HEK293 (cell line): ENCODE data around the gene HDDC2.

Experiments used
- CTCF ChIA-PET: fragments of 350-600 bp; formaldehyde crosslinking; extraction: SDS; loops from one replicate; lab custom pipeline; 2021; ENCODE audit warnings: antibody characterized with exemption; lab: Yijun Ruan, JAX
- POLR2A ChIA-PET: fragments of 300-600 bp; formaldehyde crosslinking; extraction: SDS; loops from one replicate; lab custom pipeline; 2020; ENCODE audit warnings: antibody characterized with exemption, inconsistent platforms; lab: Yijun Ruan, JAX
- H3K27ac ChIP-seq: fragments of 200-500 bp; sonication (Bioruptor generic); 2 replicates; pipeline ENCODE4 v1.5.1; 2014; ENCODE audit warnings: low read depth, low read length, control low read depth, inconsistent platforms; ENCODE audit errors: extremely low read depth
- H3K36me3 ChIP-seq, 2 experiments: fragments of 200-500 bp in 1 of 2; sonication (Bioruptor generic) in 1 of 2; 1 replicate in 1 of 2; 2 replicates in 1 of 2; pipeline ENCODE4 v1.5.1; 2014 to 2017; ENCODE audit warnings: inconsistent platforms in 2 of 2, low read length in 2 of 2; ENCODE audit not compliant: control insufficient read depth in 2 of 2, insufficient read depth in 1 of 2
- H3K4me1 ChIP-seq: fragments of 200-500 bp; sonication (Bioruptor generic); 2 replicates; pipeline ENCODE4 v1.5.1; 2014; ENCODE audit warnings: mild to moderate bottlenecking, low read length, inconsistent platforms; ENCODE audit not compliant: control insufficient read depth, insufficient read depth
- H3K4me3 ChIP-seq: 2 replicates; pipeline ENCODE4 v1.5.1; 2011; ENCODE audit warnings: low read depth, mild to moderate bottlenecking, control low read depth, low read length, moderate library complexity
- H3K9me3 ChIP-seq: fragments of 200-500 bp; sonication (Bioruptor generic); 2 replicates; pipeline ENCODE4 v1.5.1; 2014; ENCODE audit warnings: low read depth, low read length, inconsistent platforms; ENCODE audit not compliant: control insufficient read depth, insufficient read depth
- BCL6B ChIP-seq: fragments of 450-650 bp; formaldehyde crosslinking; IDR thresholded peaks from 2 replicates; pipeline ENCODE4 v1.5.1; 2017; ENCODE audit warnings: missing biosample characterization, missing genetic modification characterization
- MEIS1 ChIP-seq: sonication (generic); formaldehyde crosslinking; IDR thresholded peaks from 2 replicates; pipeline ENCODE4 v1.8.1; 2022; ENCODE audit warnings: missing genetic modification reagents, mild to moderate bottlenecking, borderline replicate concordance
- OVOL3 ChIP-seq: fragments of 450-650 bp; formaldehyde crosslinking; IDR thresholded peaks from 2 replicates; pipeline ENCODE4 v1.5.1; 2016; ENCODE audit warnings: missing biosample characterization, missing genetic modification characterization
- SETDB1 ChIP-seq: IDR thresholded peaks from one replicate; pipeline ENCODE4 v1.6.1; 2017; ENCODE audit warnings: mild to moderate bottlenecking, low read length, moderate library complexity, mixed read lengths; ENCODE audit not compliant: insufficient read length
- WT1 ChIP-seq: fragments of 450-650 bp; formaldehyde crosslinking; IDR thresholded peaks from 2 replicates; pipeline ENCODE4 v1.5.1; 2016; ENCODE audit warnings: missing biosample characterization, missing genetic modification characterization
- ZEB2 ChIP-seq: fragments of 450-650 bp; formaldehyde crosslinking; IDR thresholded peaks from 2 replicates; pipeline ENCODE4 v1.5.1; 2016; ENCODE audit warnings: missing biosample characterization, missing genetic modification characterization
- ZFP3 ChIP-seq: fragments of 450-650 bp; formaldehyde crosslinking; IDR thresholded peaks from 2 replicates; pipeline ENCODE4 v1.5.1; 2016; ENCODE audit warnings: low read depth, missing biosample characterization, missing genetic modification characterization
- ZNF366 ChIP-seq: fragments of 450-650 bp; formaldehyde crosslinking; conservative IDR thresholded peaks from 2 replicates; pipeline ENCODE4 v1.5.1; 2016; ENCODE audit warnings: missing biosample characterization, missing genetic modification characterization
- ZNF473 ChIP-seq: fragments of 450-650 bp; formaldehyde crosslinking; IDR thresholded peaks from 2 replicates; pipeline ENCODE4 v1.5.1; 2017; ENCODE audit warnings: missing biosample characterization, missing genetic modification characterization
- ZNF514 ChIP-seq: fragments of 450-650 bp; formaldehyde crosslinking; IDR thresholded peaks from 2 replicates; pipeline ENCODE4 v1.5.1; 2016; ENCODE audit warnings: missing biosample characterization, missing genetic modification characterization
- ZNF558 ChIP-seq: fragments of 450-650 bp; formaldehyde crosslinking; IDR thresholded peaks from 2 replicates; pipeline ENCODE4 v1.5.1; 2016; ENCODE audit warnings: missing biosample characterization, missing genetic modification characterization
- ZNF585B ChIP-seq: fragments of 450-650 bp; formaldehyde crosslinking; IDR thresholded peaks from 2 replicates; pipeline ENCODE4 v1.5.1; 2016; ENCODE audit warnings: missing biosample characterization, missing genetic modification characterization
- ZNF600 ChIP-seq: fragments of 450-650 bp; formaldehyde crosslinking; IDR thresholded peaks from 2 replicates; pipeline ENCODE4 v1.5.1; 2016; ENCODE audit warnings: missing biosample characterization, missing genetic modification characterization
- ZNF701 ChIP-seq: fragments of 450-650 bp; formaldehyde crosslinking; IDR thresholded peaks from 2 replicates; pipeline ENCODE4 v1.5.1; 2016; ENCODE audit warnings: missing biosample characterization, missing genetic modification characterization
- ZNF791 ChIP-seq: fragments of 450-650 bp; formaldehyde crosslinking; IDR thresholded peaks from 2 replicates; pipeline ENCODE4 v1.5.1; 2016; ENCODE audit warnings: missing biosample characterization, missing genetic modification characterization
- ZNF792 ChIP-seq: fragments of 450-650 bp; formaldehyde crosslinking; IDR thresholded peaks from 2 replicates; pipeline ENCODE4 v1.5.1; 2016; ENCODE audit warnings: missing biosample characterization, missing genetic modification characterization
- ZXDB ChIP-seq: fragments of 450-650 bp; formaldehyde crosslinking; IDR thresholded peaks from 2 replicates; pipeline ENCODE4 v1.5.1; 2016; ENCODE audit warnings: missing biosample characterization, missing genetic modification characterization
- TF ChIP-seq, protein P1 (sequence below): fragments of 450-650 bp; formaldehyde crosslinking; IDR thresholded peaks from 2 replicates; pipeline ENCODE4 v1.5.1; 2016; ENCODE audit warnings: missing biosample characterization, missing genetic modification characterization
- TF ChIP-seq, protein P2 (sequence below): fragments of 450-650 bp; formaldehyde crosslinking; IDR thresholded peaks from 2 replicates; pipeline ENCODE4 v1.5.1; 2017; ENCODE audit warnings: missing biosample characterization, missing genetic modification characterization
- TF ChIP-seq, protein P3 (sequence below): fragments of 450-650 bp; formaldehyde crosslinking; IDR thresholded peaks from 2 replicates; pipeline ENCODE4 v1.5.1; 2016; ENCODE audit warnings: missing biosample characterization, missing genetic modification characterization
- TF ChIP-seq, protein P4 (sequence below): fragments of 450-650 bp; IDR thresholded peaks from 2 replicates; pipeline ENCODE4 v1.5.1; 2018; ENCODE audit warnings: missing biosample characterization, mild to moderate bottlenecking, missing genetic modification characterization

Gene HDDC2

GRCh38 chr6:125255201-125255600 is 46.6 kb downstream of the HDDC2 start (continued):
- no peak for TF ChIP-seq BCL6B (tag by site-specific recombination)
- no peak for TF ChIP-seq ZNF514 (tag by site-specific recombination)
- TF ChIP-seq ZNF791 (tag by site-specific recombination) = no peak
- TF ChIP-seq ZNF701 (tag by site-specific recombination) = no peak

DNA sequence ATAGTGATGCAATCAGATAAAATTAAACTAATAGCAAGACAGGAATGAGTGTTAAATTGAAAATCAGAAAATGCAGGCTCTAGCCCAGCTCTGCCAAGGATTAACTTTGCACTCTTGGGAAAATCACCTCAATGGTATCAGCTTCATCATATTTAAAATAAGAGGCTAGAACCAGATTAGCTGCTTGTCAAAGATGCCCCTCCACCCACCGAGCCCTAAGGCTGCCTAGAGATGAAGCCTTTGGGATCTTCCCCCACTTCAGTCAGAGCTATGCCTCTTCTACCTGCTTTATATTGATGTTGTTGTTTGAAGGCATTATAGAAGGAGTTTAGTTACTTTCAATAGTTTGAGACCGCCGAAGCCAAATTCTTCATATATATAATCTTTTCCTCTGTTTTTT is 47.4 kb downstream of the HDDC2 start:
- no peak overlapping the region for H3K4me3 ChIP-seq
- TF ChIP-seq, protein P1, sequence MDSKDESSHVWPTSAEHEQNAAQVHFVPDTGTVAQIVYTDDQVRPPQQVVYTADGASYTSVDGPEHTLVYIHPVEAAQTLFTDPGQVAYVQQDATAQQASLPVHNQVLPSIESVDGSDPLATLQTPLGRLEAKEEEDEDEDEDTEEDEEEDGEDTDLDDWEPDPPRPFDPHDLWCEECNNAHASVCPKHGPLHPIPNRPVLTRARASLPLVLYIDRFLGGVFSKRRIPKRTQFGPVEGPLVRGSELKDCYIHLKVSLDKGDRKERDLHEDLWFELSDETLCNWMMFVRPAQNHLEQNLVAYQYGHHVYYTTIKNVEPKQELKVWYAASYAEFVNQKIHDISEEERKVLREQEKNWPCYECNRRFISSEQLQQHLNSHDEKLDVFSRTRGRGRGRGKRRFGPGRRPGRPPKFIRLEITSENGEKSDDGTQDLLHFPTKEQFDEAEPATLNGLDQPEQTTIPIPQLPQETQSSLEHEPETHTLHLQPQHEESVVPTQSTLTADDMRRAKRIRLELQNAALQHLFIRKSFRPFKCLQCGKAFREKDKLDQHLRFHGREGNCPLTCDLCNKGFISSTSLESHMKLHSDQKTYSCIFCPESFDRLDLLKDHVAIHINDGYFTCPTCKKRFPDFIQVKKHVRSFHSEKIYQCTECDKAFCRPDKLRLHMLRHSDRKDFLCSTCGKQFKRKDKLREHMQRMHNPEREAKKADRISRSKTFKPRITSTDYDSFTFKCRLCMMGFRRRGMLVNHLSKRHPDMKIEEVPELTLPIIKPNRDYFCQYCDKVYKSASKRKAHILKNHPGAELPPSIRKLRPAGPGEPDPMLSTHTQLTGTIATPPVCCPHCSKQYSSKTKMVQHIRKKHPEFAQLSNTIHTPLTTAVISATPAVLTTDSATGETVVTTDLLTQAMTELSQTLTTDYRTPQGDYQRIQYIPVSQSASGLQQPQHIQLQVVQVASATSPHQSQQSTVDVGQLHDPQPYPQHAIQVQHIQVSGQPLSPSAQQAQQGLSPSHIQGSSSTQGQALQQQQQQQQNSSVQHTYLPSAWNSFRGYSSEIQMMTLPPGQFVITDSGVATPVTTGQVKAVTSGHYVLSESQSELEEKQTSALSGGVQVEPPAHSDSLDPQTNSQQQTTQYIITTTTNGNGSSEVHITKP (tag by site-specific recombination) = no peak
- no peak for TF ChIP-seq MEIS1 (CRISPR knock-in tag)
- TF ChIP-seq ZNF473 = no peak
- TF ChIP-seq ZNF558 = no peak
- TF ChIP-seq, protein P2, sequence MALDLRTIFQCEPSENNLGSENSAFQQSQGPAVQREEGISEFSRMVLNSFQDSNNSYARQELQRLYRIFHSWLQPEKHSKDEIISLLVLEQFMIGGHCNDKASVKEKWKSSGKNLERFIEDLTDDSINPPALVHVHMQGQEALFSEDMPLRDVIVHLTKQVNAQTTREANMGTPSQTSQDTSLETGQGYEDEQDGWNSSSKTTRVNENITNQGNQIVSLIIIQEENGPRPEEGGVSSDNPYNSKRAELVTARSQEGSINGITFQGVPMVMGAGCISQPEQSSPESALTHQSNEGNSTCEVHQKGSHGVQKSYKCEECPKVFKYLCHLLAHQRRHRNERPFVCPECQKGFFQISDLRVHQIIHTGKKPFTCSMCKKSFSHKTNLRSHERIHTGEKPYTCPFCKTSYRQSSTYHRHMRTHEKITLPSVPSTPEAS = no peak
- TF ChIP-seq, protein P3, sequence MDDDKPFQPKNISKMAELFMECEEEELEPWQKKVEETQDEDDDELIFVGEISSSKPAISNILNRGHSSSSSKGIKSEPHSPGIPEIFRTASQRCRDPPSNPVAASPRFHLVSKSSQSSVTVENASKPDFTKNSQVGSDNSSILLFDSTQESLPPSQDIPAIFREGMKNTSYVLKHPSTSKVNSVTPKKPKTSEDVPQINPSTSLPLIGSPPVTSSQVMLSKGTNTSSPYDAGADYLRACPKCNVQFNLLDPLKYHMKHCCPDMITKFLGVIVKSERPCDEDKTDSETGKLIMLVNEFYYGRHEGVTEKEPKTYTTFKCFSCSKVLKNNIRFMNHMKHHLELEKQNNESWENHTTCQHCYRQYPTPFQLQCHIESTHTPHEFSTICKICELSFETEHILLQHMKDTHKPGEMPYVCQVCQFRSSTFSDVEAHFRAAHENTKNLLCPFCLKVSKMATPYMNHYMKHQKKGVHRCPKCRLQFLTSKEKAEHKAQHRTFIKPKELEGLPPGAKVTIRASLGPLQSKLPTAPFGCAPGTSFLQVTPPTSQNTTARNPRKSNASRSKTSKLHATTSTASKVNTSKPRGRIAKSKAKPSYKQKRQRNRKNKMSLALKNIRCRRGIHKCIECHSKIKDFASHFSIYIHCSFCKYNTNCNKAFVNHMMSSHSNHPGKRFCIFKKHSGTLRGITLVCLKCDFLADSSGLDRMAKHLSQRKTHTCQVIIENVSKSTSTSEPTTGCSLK (tag by site-specific recombination) = no peak
- TF ChIP-seq ZFP3 (tag by site-specific recombination) = no peak
- no peak for TF ChIP-seq ZNF366
- no peak for TF ChIP-seq ZNF585B
- TF ChIP-seq OVOL3 (tag by site-specific recombination) = no peak
- TF ChIP-seq, all 188 proteins: peak for 0
- H3K36me3 ChIP-seq = no peaks in the 10 kb centered on the region
- POLR2A ChIA-PET = no interaction called here
- no peaks in the 10 kb centered on the region for H3K9me3 ChIP-seq
- H3K4me1 ChIP-seq = 0 out of 2 replicates have a peak, but pooled peaks cover 4% of the 10 kb centered on the region
- CTCF ChIA-PET = interaction anchor here (0.5 to 1.2 kb wide), 2 partner anchors 9 to 114 kb away, joined by 3 to 5 read pairs; no protein-coding TSS in a partner anchor
- no peak overlapping the region for H3K27ac ChIP-seq

GRCh38 chr6:125253881-125254280 is 47.9 kb downstream of the HDDC2 start:
- Histone ChIP-seq H3K4me1 (0 out of 2 replicates have a peak, but pooled peaks cover 2% of the 10 kb centered on the region), H3K36me3 (no peaks in the 10 kb centered on the region), H3K27ac (no peak overlapping the region), H3K4me3 (no peak overlapping the region), H3K9me3 (no peaks in the 10 kb centered on the region)
- POLR2A ChIA-PET = no interaction called here
- CTCF ChIA-PET = interaction anchor here (0.5 to 0.7 kb wide), 2 partner anchors 64 to 115 kb away, joined by 5 read pairs; no protein-coding TSS in a partner anchor
- TF ChIP-seq ZXDB (tag by site-specific recombination) = no peak
- no peak for TF ChIP-seq ZEB2 (tag by site-specific recombination)
- TF ChIP-seq ZNF792 (tag by site-specific recombination) = no peak
- no peak for TF ChIP-seq WT1 (tag by site-specific recombination)
- no peak for TF ChIP-seq ZNF600 (tag by site-specific recombination)
- no peak for TF ChIP-seq SETDB1
- TF ChIP-seq, protein P4, sequence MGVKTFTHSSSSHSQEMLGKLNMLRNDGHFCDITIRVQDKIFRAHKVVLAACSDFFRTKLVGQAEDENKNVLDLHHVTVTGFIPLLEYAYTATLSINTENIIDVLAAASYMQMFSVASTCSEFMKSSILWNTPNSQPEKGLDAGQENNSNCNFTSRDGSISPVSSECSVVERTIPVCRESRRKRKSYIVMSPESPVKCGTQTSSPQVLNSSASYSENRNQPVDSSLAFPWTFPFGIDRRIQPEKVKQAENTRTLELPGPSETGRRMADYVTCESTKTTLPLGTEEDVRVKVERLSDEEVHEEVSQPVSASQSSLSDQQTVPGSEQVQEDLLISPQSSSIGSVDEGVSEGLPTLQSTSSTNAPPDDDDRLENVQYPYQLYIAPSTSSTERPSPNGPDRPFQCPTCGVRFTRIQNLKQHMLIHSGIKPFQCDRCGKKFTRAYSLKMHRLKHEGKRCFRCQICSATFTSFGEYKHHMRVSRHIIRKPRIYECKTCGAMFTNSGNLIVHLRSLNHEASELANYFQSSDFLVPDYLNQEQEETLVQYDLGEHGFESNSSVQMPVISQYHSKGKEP (tag by site-specific recombination) = peak; percentile 49; the same call in 1 of the 2 replicates
